ENCODE measurements around the gene PRLR. TPM values are rescaled to one million over a fixed set of nuclear protein-coding genes. Genes with fewer than 3 reads are reported as not detected.

Gene PRLR
- total RNA-seq, 1 experiment from 2014 or later: 2.0 TPM

- peak; percentile 6 for DNase-seq
- H3K36me3 ChIP-seq (replicated peaks; ENCODE audit: control insufficient read depth, insufficient read depth, low read length): no peaks in the 10 kb centered on the region
- H3K4me3 ChIP-seq (ENCODE audit: insufficient read depth, low read depth, low read length): no peak overlapping the region
- H3K27me3 ChIP-seq (ENCODE audit: control insufficient read depth, insufficient read depth, low read length): no peaks in the 10 kb centered on the region
These were observed 199.0 kb downstream of the PRLR start for GRCh38 chr5:35031276-35031675.

DNA sequence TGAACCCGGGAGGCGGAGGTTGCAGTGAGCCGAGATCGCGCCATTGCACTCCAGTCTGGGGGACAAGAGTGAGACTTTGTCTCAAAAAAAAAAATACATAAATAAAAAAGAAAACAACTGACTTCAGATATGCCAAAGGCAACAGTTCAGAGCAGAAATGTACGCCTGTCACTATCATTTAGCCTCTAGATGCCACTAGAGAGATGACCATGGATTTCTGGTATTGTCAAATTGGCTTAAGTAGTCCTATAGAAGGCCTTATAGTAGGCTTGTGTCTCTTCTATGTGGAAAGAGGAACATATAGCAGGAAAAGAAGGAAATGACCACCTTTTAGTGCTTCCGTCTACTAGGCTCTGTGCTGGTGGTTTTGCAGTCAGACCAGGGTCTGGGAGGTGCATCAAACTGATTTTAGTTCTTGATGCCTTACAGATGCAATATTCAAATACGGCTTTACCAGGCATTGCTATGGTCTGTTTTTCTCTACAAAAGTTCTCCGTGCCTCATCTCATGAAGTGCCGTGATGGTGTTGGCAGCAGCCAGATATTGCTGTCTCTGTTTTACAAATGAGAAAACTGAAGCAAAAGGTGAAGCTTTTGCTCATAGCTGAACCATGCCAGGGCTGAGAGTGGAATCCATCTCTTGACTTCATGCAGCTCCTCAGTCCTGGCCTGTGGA is 199.7 kb downstream of the PRLR start:
- Histone ChIP-seq H3K4me3 (ENCODE audit: insufficient read depth, low read depth, low read length) (no peak overlapping the region), H3K36me3 (replicated peaks; ENCODE audit: control insufficient read depth, insufficient read depth, low read length) (no peaks in the 10 kb centered on the region), H3K27me3 (ENCODE audit: control insufficient read depth, insufficient read depth, low read length) (no peaks in the 10 kb centered on the region)
- no peak for DNase-seq

- DNase-seq: no peak
- Histone ChIP-seq H3K36me3 (replicated peaks; ENCODE audit: control insufficient read depth, insufficient read depth, low read length) (no peaks in the 10 kb centered on the region), H3K4me3 (ENCODE audit: insufficient read depth, low read depth, low read length) (no peak overlapping the region), H3K27me3 (ENCODE audit: control insufficient read depth, insufficient read depth, low read length) (no peaks in the 10 kb centered on the region)
These were observed 201.0 kb downstream of the PRLR start for GRCh38 chr5:35029333-35029732.

- Histone ChIP-seq H3K4me3 (ENCODE audit: insufficient read depth, low read depth, low read length) (no peak overlapping the region), H3K36me3 (replicated peaks; ENCODE audit: control insufficient read depth, insufficient read depth, low read length) (no peaks in the 10 kb centered on the region), H3K27me3 (ENCODE audit: control insufficient read depth, insufficient read depth, low read length) (no peaks in the 10 kb centered on the region)
- DNase-seq: no peak
These were observed 203.3 kb downstream of the PRLR start for GRCh38 chr5:35026941-35027340.

GRCh38 chr5:35026280-35026840 is 203.9 kb downstream of the PRLR start:
- H3K27me3 ChIP-seq (ENCODE audit: control insufficient read depth, insufficient read depth, low read length): no peaks in the 10 kb centered on the region
- no peaks in the 10 kb centered on the region for H3K36me3 ChIP-seq (replicated peaks; ENCODE audit: control insufficient read depth, insufficient read depth, low read length)
- no peak for DNase-seq
- H3K4me3 ChIP-seq (ENCODE audit: insufficient read depth, low read depth, low read length): no peak overlapping the region

GRCh38 chr5:35024911-35025510 is 205.3 kb downstream of the PRLR start:
- Histone ChIP-seq H3K36me3 (replicated peaks; ENCODE audit: control insufficient read depth, insufficient read depth, low read length) (no peaks in the 10 kb centered on the region), H3K27me3 (ENCODE audit: control insufficient read depth, insufficient read depth, low read length) (no peaks in the 10 kb centered on the region), H3K4me3 (ENCODE audit: insufficient read depth, low read depth, low read length) (no peak overlapping the region)
- DNase-seq: no peak

DNA sequence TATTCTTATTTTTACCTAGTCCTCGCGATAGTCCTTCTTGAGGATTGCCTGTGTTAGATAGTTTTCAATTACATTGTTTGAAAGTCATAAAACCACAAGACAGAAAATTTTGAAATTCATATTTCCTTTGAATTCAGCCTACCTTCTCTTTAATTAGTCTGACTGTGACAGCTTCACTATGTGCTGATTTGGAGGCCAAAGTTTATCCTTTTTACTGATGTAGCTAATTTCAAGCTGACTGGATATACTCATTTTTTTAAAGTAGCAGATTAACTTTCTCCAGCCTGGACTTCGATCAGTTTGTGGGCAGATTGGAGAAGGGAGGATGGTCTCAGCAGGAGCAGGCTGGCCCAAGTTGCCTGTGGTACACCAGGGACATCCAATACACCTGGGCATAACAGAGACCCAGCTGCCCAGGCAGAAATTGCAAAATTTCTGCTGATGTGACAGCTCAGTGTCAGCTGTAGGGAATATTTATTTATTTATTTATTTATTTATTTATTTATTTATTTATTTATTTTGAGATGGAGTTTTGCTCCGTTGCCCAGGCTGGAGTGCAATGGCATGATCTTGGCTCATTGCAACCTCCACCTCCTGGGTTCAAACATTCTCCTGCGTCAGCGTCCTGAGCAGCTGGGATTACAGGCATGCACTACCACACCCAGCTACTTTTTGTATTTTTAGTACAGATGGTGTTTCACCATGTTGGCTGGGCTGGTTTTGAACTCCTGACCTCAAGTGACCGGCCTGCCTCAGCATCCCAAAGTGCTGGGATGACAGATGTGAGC is 206.7 kb downstream of the PRLR start:
- DNase-seq: no peak
- no peak overlapping the region for H3K4me3 ChIP-seq (ENCODE audit: insufficient read depth, low read depth, low read length)
- no peaks in the 10 kb centered on the region for H3K27me3 ChIP-seq (ENCODE audit: control insufficient read depth, insufficient read depth, low read length)
- H3K36me3 ChIP-seq (replicated peaks; ENCODE audit: control insufficient read depth, insufficient read depth, low read length): no peaks in the 10 kb centered on the region

DNA sequence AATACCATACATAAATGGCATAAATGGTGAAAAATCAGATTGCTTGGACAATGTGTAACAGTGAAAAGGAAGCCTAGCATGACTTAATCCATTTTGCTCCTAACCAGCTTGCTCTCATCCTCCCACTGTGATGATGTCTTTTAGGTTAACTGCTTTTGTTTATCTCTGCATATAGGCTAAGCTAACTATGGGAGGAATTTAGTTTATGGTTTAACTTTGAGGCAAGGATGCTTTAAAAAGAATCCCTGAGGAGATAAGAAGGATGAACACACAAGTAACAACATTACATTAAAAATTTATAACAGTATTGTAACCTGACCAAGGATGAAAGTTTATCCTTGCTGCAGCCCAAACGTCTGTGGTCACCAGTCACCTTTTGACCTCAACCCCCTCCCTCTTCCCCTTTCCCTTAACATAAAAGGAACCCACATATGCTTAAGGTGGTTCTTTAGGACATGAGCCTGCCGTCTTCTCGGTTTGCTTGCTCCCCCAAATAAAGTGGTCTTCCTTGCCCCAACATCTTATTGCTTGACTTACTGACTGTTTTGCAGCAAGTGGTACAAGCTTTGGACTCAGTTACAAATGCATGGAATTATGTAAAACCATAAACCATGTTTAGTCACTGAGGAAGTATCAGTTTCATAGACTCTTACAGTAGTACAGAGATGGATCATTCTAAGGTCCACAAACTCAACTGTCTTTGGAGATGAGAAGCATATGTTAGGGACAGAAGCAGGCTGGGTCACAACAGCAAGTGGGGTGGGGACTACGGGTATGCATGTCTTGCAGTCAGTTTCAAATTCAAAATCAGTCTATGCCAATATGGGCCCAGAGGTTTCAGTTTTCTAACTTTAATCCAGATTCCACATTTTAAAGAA is 213.9 kb downstream of the PRLR start:
- Histone ChIP-seq H3K36me3 (replicated peaks; ENCODE audit: control insufficient read depth, insufficient read depth, low read length) (no peaks in the 10 kb centered on the region), H3K4me3 (ENCODE audit: insufficient read depth, low read depth, low read length) (no peak overlapping the region), H3K27me3 (ENCODE audit: control insufficient read depth, insufficient read depth, low read length) (no peaks in the 10 kb centered on the region)
- no peak for DNase-seq

- H3K27me3 ChIP-seq (ENCODE audit: control insufficient read depth, insufficient read depth, low read length): no peaks in the 10 kb centered on the region
- no peaks in the 10 kb centered on the region for H3K36me3 ChIP-seq (replicated peaks; ENCODE audit: control insufficient read depth, insufficient read depth, low read length)
- no peak overlapping the region for H3K4me3 ChIP-seq (ENCODE audit: insufficient read depth, low read depth, low read length)
- DNase-seq: no peak
These were observed 215.2 kb downstream of the PRLR start for GRCh38 chr5:35015063-35015462.

DNA sequence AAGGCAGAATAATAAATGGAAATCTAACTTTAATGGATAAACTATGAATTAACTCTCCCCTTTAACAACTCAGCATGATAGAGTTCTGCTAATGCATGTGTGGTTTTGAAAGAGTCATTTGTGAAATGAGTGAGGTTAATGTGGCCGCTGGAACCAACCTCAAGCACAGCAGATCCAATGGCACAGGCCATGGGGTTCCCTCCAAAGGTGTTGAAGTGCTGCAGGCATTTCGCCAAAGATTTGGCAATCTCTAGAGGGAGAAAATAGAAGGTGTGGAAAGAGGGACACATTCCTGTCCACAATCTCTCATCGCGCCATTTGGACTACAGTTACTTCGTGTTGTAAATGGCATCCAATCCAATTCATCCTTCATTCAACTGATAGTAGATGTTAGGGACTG is 217.5 kb downstream of the PRLR start:
- H3K27me3 ChIP-seq (ENCODE audit: control insufficient read depth, insufficient read depth, low read length): no peaks in the 10 kb centered on the region
- no peak for DNase-seq
- no peaks in the 10 kb centered on the region for H3K36me3 ChIP-seq (replicated peaks; ENCODE audit: control insufficient read depth, insufficient read depth, low read length)
- H3K4me3 ChIP-seq (ENCODE audit: insufficient read depth, low read depth, low read length): no peak overlapping the region

DNA sequence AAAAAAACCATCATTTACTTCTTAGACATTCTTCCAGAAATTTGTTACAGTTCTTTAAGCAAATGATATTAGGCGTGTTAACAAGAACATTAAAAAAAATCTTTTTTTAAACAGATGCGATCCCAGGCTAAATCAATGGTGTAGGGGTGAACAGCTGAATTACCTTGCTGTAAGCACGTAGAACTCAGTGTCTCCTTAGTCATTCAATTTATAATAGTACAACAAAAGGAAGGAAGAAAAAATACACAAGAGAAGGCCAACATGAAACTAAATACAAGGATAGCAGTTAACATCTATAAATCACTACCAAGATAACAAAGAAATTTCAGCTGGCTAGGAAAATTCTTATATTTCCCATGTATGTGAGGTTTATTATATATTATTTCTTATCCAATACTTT is 217.9 kb downstream of the PRLR start:
- Histone ChIP-seq H3K4me3 (ENCODE audit: insufficient read depth, low read depth, low read length) (no peak overlapping the region), H3K36me3 (replicated peaks; ENCODE audit: control insufficient read depth, insufficient read depth, low read length) (no peaks in the 10 kb centered on the region), H3K27me3 (ENCODE audit: control insufficient read depth, insufficient read depth, low read length) (no peaks in the 10 kb centered on the region)
- no peak for DNase-seq

DNA sequence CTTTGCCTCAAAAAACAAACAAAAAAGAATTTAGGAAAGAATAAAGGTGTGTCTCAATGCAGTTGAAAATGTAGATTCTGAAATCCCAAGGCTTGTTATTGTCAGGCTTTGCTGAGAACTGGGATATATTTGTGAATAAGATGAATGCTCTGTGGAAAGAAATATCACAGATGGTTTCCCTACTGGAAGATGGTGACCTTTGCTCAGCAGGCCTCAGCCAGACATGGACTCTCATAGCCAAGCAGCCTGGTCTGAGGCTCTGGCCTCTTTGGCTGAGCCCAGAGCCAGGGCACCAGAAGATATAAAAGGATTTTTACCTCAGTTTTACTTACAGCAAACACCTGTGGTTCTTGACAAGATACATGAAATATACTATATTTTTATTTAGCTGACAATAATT is 219.6 kb downstream of the PRLR start:
- Histone ChIP-seq H3K4me3 (ENCODE audit: insufficient read depth, low read depth, low read length) (no peak overlapping the region), H3K27me3 (ENCODE audit: control insufficient read depth, insufficient read depth, low read length) (no peaks in the 10 kb centered on the region), H3K36me3 (replicated peaks; ENCODE audit: control insufficient read depth, insufficient read depth, low read length) (no peaks in the 10 kb centered on the region)
- DNase-seq: no peak

DNA sequence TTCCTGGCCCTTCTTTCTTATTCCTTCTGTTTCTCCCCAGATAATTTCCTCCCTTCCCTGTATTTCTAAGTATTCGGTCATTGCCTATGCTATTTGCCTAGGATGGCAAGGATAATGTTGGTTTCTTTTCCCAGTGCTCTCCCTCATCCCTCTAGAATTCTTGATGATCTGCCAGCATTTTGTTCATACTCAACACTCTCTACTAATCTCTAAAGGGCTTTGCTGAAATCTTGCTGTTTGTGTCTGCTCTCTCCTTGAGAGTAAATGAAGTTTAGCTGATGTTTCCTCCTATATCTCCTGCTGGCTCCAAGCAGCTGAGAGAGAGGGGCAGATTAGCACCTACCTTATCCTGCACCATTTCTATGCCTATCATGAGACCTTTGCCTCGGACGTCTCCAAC is 220.6 kb downstream of the PRLR start:
- no peaks in the 10 kb centered on the region for H3K27me3 ChIP-seq (ENCODE audit: control insufficient read depth, insufficient read depth, low read length)
- H3K36me3 ChIP-seq (replicated peaks; ENCODE audit: control insufficient read depth, insufficient read depth, low read length): no peaks in the 10 kb centered on the region
- no peak overlapping the region for H3K4me3 ChIP-seq (ENCODE audit: insufficient read depth, low read depth, low read length)
- no peak for DNase-seq

GRCh38 chr5:35009019-35009418 is 221.3 kb downstream of the PRLR start:
- no peak for DNase-seq
- H3K4me3 ChIP-seq (ENCODE audit: insufficient read depth, low read depth, low read length): no peak overlapping the region
- no peaks in the 10 kb centered on the region for H3K36me3 ChIP-seq (replicated peaks; ENCODE audit: control insufficient read depth, insufficient read depth, low read length)
- no peaks in the 10 kb centered on the region for H3K27me3 ChIP-seq (ENCODE audit: control insufficient read depth, insufficient read depth, low read length)

All from H7 (cell line).